HG03520 (cell line): Measurements from ENCODE around the gene RAB21.

Experiments
- ATAC-seq: cut with Tn5 transposase; IDR thresholded peaks from one replicate; pipeline ENCODE4 v1.9.1; 2021; ENCODE audit warnings: mild to moderate bottlenecking, moderate library complexity; ENCODE audit not compliant: unreplicated experiment

The RAB21 gene

GRCh38 chr12:71754461-71755145 is at the start of gene RAB21:
Gene RAB21, plus strand, starts transcription at chr12:71754863. Its CDS starts 267 bp downstream, at chr12:71755130.
- ATAC-seq, result peak; percentile 93

- ATAC-seq, result no peak
Observed at GRCh38 chr12:71704920-71705319, 49.7 kb upstream of the RAB21 start.

- no peak for ATAC-seq
Observed at GRCh38 chr12:71708658-71709057, 46.0 kb upstream of the RAB21 start.

- ATAC-seq, result no peak
Observed at GRCh38 chr12:71710276-71711125, 44.2 kb upstream of the RAB21 start.

- ATAC-seq, result no peak
Observed at GRCh38 chr12:71718611-71719010, 36.1 kb upstream of the RAB21 start.

GRCh38 chr12:71719647-71720370 is 34.9 kb upstream of the RAB21 start:
- no peak for ATAC-seq

GRCh38 chr12:71721783-71722505 is 32.7 kb upstream of the RAB21 start:
- ATAC-seq, result no peak

- ATAC-seq, result no peak
Observed at GRCh38 chr12:71725011-71725410, 29.7 kb upstream of the RAB21 start.

- no peak for ATAC-seq
Observed at GRCh38 chr12:71726548-71726947, 28.1 kb upstream of the RAB21 start.

GRCh38 chr12:71727958-71728357 is 26.7 kb upstream of the RAB21 start:
- no peak for ATAC-seq

GRCh38 chr12:71730936-71731335 is 23.7 kb upstream of the RAB21 start:
- no peak for ATAC-seq

GRCh38 chr12:71731439-71732356 is 23.0 kb upstream of the RAB21 start:
- no peak for ATAC-seq

- ATAC-seq, result no peak
Observed at GRCh38 chr12:71732357-71732712, 22.3 kb upstream of the RAB21 start.

GRCh38 chr12:71737197-71737596 is 17.5 kb upstream of the RAB21 start:
- no peak for ATAC-seq

- no peak for ATAC-seq
Observed at GRCh38 chr12:71742998-71743397, 11.7 kb upstream of the RAB21 start.

GRCh38 chr12:71744522-71745300 is 10.0 kb upstream of the RAB21 start:
- ATAC-seq, result no peak

GRCh38 chr12:71746974-71747611 is 7.6 kb upstream of the RAB21 start:
- ATAC-seq, result peak; percentile 94

- ATAC-seq, result no peak
Observed at GRCh38 chr12:71748081-71748850, 6.4 kb upstream of the RAB21 start.
